SU-DHL-6 (cell line): ENCODE results near the gene WDR43.

ENCODE experiments used
- CTCF ChIP-seq: fragments of 200-600 bp; sonication (generic); IDR thresholded peaks from one replicate; pipeline ENCODE4 v1.5.1; 2017; ENCODE audit warnings: antibody characterized with exemption, mild to moderate bottlenecking, low read length, moderate library complexity; ENCODE audit not compliant: insufficient read depth, poor library complexity, severe bottlenecking
- EZH2phosphoT487 ChIP-seq: fragments of 200-600 bp; sonication (generic), shearing (Covaris generic); conservative IDR thresholded peaks from 2 replicates; pipeline ENCODE4 v1.6.1; 2018; ENCODE audit warnings: mild to moderate bottlenecking, antibody characterized with exemption, low read length, moderate library complexity, mixed read lengths

GRCh38 chr2:28972778-28973335 is 78.4 kb downstream of the WDR43 start:
- TF ChIP-seq CTCF (no peak), EZH2phosphoT487 (no peak)
